Spleen (tissue), 11 donors: ENCODE data around the gene GSE1. TPM values are rescaled to one million over a fixed set of nuclear protein-coding genes. Genes with fewer than 3 reads are reported as not detected.
A peak's percentile ranks its signal among the peaks of the same experiment; 100 is the strongest.

Experiments
- DNase-seq: peaks from one replicate; pipeline ENCODE4 v3.0.0-alpha.2; 2020
- H3K27ac ChIP-seq, 8 donors: fragments of 200-600 bp; sonication (generic) in 7 of 8; 1 replicate in 4 of 8; 2 replicates in 4 of 8; pipeline versions ENCODE4 v1.5.0 to v1.8.0; 2016 to 2021; ENCODE audit warnings: inconsistent platforms in 4 of 8, mild to moderate bottlenecking in 4 of 8, moderate library complexity in 1 of 8
- H3K27me3 ChIP-seq, 7 donors: fragments of 200-600 bp; sonication (generic) in 6 of 7; replicated peaks in 1 of 7; 1 replicate in 4 of 7; 2 replicates in 3 of 7; pipeline versions ENCODE4 v1.5.0 to v1.8.0; 2016 to 2021; ENCODE audit warnings: inconsistent platforms in 3 of 7, mild to moderate bottlenecking in 1 of 7
- H3K36me3 ChIP-seq, 6 donors: fragments of 200-600 bp; sonication (generic) in 5 of 6; 1 replicate in 4 of 6; 2 replicates in 2 of 6; pipeline versions ENCODE4 v1.5.0 to v1.8.0; 2016 to 2021; ENCODE audit warnings: inconsistent platforms in 2 of 6
- H3K4me1 ChIP-seq, 6 donors: fragments of 200-600 bp; sonication (generic) in 5 of 6; 1 replicate in 3 of 6; 2 replicates in 3 of 6; pipeline versions ENCODE4 v1.5.0 to v1.8.0; 2016 to 2021; ENCODE audit warnings: inconsistent platforms in 3 of 6
- H3K4me3 ChIP-seq, 8 donors: fragments of 200-600 bp; sonication (generic) in 7 of 8; 1 replicate in 4 of 8; 2 replicates in 4 of 8; pipeline versions ENCODE4 v1.5.0 to v1.8.0; 2016 to 2021; ENCODE audit warnings: inconsistent platforms in 4 of 8, mild to moderate bottlenecking in 4 of 8, moderate library complexity in 2 of 8
- H3K9me3 ChIP-seq, 8 donors: fragments of 200-600 bp; sonication (generic) in 7 of 8; 1 replicate in 4 of 8; 2 replicates in 4 of 8; pipeline versions ENCODE4 v1.5.0 to v1.8.0; 2016 to 2021; ENCODE audit warnings: inconsistent platforms in 4 of 8
- CTCF ChIP-seq, 11 experiments: fragments of 200-600 bp in 7 of 11; fragments of 450-650 bp in 4 of 11; sonication (generic) in 4 of 11; IDR thresholded peaks in 8 of 11; conservative IDR thresholded peaks in 3 of 11; 1 replicate in 7 of 11; 2 replicates in 4 of 11; pipeline versions ENCODE4 v1.4.0 to v1.8.0; 2016 to 2021; ENCODE audit warnings: antibody characterized with exemption in 11 of 11, inconsistent platforms in 4 of 11, mild to moderate bottlenecking in 1 of 11
- POLR2A ChIP-seq, 3 donors: fragments of 450-650 bp; IDR thresholded peaks; one replicate each; pipeline ENCODE4 v1.5.1; 2017; ENCODE audit warnings: antibody characterized with exemption in 3 of 3, mild to moderate bottlenecking in 1 of 3
- POLR2AphosphoS5 ChIP-seq, 3 donors: sonication (generic); formaldehyde crosslinking; IDR thresholded peaks; one replicate each; pipeline ENCODE4 v1.5.1; 2017; ENCODE audit warnings: antibody characterized with exemption in 3 of 3
- WGBS, 5 donors: extraction: QIAGEN DNeasy Blood & Tissue Kit in 3 of 5; methylation state at CpG; one replicate each; pipeline versions ENCODE4 v1.1.5 to v1.1.7; 2013 to 2018; 5-methylcytosine and 5-hydroxymethylcytosine counted together
- intact Hi-C: fragments of 100-400 bp; cut with DNase I; formaldehyde crosslinking; loops from one replicate; pipeline ENCODE4 v1.15.0; 2023; ENCODE audit warnings: low total_unique reads
- polyA plus RNA-seq, 3 donors: library from polyadenylated mRNA; stranded (reverse); fragments of 200-250 nt; gene quantifications; one replicate each; pipeline ENCODE4 v1.2.1, GENCODE V29; 2013
- total RNA-seq, 7 donors: library from RNA; depleted of rRNA in 3 of 7; stranded (reverse); fragments of >200 nt in 3 of 7; fragmentation: NEBNext Ultra II Directional in 4 of 7; extraction: Animal tissue kit (Norgen Biotek cat#: 25700) in 4 of 7; gene quantifications; one replicate each; pipeline versions ENCODE4 v1.1.0 to v1.2.1, GENCODE V29; 2016 to 2021
- donor health status: healthy with polysubstance abuse.
- donor health status: DM: no; HTN: no; CAD: no; lungs with moderate emphysema.
- donor health status: DM: no; HTN: no; CAD: no.
- donor health status: Bipolar disorder and iron deficiency.
- donor health status: healthy.
- donor health status: DM: no; HTN: no; CAD: no.
- donor health status: DM: yes; HTN: yes; CAD: no.

Gene GSE1
- total and polyA plus RNA-seq, 10 donors, result 7.4 to 121 (median 86.3) TPM

DNA sequence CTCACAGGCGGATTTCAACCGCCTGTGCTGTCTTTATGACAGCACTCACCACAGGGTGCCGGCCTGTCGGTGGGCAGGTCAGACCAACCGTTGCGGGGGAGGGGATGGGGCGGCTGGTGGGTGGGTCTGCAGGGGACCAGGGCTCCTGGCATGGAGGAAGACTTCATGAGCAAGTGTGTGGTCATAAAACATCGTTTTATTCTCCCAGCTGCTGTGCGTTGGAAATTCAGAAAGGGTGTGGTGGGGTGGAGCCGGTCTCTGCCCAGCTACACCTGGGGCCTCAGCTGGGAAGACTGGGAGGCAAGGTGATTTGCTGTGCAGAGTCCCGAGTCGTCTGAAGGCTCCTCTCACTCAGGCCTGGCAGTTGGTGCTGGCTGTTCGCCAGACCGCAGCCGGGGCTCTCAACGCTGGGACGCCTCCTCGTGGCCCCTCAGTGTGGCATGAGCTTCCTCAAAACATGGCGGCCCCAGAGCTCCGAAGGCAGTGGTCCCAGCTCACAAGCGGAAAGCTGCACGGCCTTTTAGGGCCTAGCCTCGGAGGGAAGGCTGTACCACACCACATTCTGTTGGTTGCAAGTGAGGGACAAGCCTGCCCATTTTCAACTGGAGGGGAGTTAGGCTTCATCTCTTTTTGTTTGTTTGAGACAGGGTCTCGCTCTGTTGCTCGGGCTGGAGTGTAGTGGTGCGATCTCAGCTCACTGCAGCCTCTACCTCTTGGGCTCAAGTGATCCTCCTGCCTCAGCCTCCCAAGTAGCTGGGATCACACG is 45.8 kb upstream of the GSE1 start:
- Histone ChIP-seq H3K4me1 (peaks cover 56 to 100% (median 93%) of the 10 kb centered on the region in 6 donors), H3K27me3 (no peaks in the 10 kb centered on the region), H3K4me3 (no peak overlapping the region), H3K36me3 (no peaks in the 10 kb centered on the region), H3K9me3 (no peaks in the 10 kb centered on the region), H3K27ac (peak overlapping the region in 5 of 8 donors; percentile 60 to 89 (median 83))
- TF ChIP-seq POLR2AphosphoS5 (IDR thresholded peaks at IDR 0.05), result peak in 1 of 3 donors; percentile 38
- no peak for TF ChIP-seq CTCF (IDR thresholded peaks at IDR 0.05 in 8 of 11, conservative IDR thresholded peaks at IDR 0.05 in 3 of 11)
- WGBS, 5 donors, result 69 to 86% (median 77%) methylated on average over 17 to 27 of the region's 27 CpGs
- intact Hi-C loops, result no loop called here
- DNase-seq, result no peak

GRCh38 chr16:85567935-85568334 is 45.2 kb upstream of the GSE1 start:
- Histone ChIP-seq H3K9me3 (no peaks in the 10 kb centered on the region), H3K36me3 (no peaks in the 10 kb centered on the region), H3K27ac (peak overlapping the region in 7 of 8 donors; percentile 15 to 89 (median 80)), H3K27me3 (no peaks in the 10 kb centered on the region), H3K4me1 (peaks cover 56 to 100% (median 93%) of the 10 kb centered on the region in 6 donors), H3K4me3 (no peak overlapping the region)
- 88 to 95% (median 90%) methylated on average over 4 of the region's 4 CpGs for WGBS, 5 donors
- intact Hi-C loops, result no loop called here
- TF ChIP-seq POLR2AphosphoS5 (IDR thresholded peaks at IDR 0.05), result no peak
- TF ChIP-seq POLR2A (IDR thresholded peaks at IDR 0.05), result no peak
- TF ChIP-seq CTCF (IDR thresholded peaks at IDR 0.05 in 8 of 11, conservative IDR thresholded peaks at IDR 0.05 in 3 of 11), result no peak
- DNase-seq, result no peak

GRCh38 chr16:85568519-85568918 is 44.6 kb upstream of the GSE1 start:
- TF ChIP-seq CTCF (IDR thresholded peaks at IDR 0.05 in 8 of 11, conservative IDR thresholded peaks at IDR 0.05 in 3 of 11) (no peak), POLR2A (IDR thresholded peaks at IDR 0.05) (no peak), POLR2AphosphoS5 (IDR thresholded peaks at IDR 0.05) (peak in 2 of 3 donors; percentile 19 to 51)
- no peak for DNase-seq
- WGBS, 5 donors, result 53 to 74% (median 62%) methylated on average over 8 of the region's 8 CpGs
- Histone ChIP-seq H3K9me3 (no peaks in the 10 kb centered on the region), H3K27me3 (no peaks in the 10 kb centered on the region), H3K27ac (peak overlapping the region in 7 of 8 donors; percentile 60 to 89 (median 80)), H3K4me1 (peaks cover 54 to 100% (median 93%) of the 10 kb centered on the region in 6 donors), H3K36me3 (no peaks in the 10 kb centered on the region), H3K4me3 (no peak overlapping the region)
- intact Hi-C loops, result no loop called here

GRCh38 chr16:85569039-85569614 is 44.0 kb upstream of the GSE1 start:
- Histone ChIP-seq H3K4me1 (peaks cover 54 to 100% (median 93%) of the 10 kb centered on the region in 6 donors), H3K27ac (peak overlapping the region; percentile 60 to 89 (median 80)), H3K36me3 (no peaks in the 10 kb centered on the region), H3K4me3 (peak overlapping the region in 2 of 8 donors; percentile 27 to 52), H3K27me3 (no peaks in the 10 kb centered on the region), H3K9me3 (no peaks in the 10 kb centered on the region)
- WGBS, 5 donors, result 76 to 96% (median 83%) methylated on average over 8 to 11 of the region's 11 CpGs
- TF ChIP-seq POLR2AphosphoS5 (IDR thresholded peaks at IDR 0.05) (no peak), POLR2A (IDR thresholded peaks at IDR 0.05) (no peak), CTCF (IDR thresholded peaks at IDR 0.05 in 8 of 11, conservative IDR thresholded peaks at IDR 0.05 in 3 of 11) (no peak)
- intact Hi-C loops, result no loop called here
- no peak for DNase-seq
